Inflammatory macrophage (primary cell): ENCODE results near the gene EP400.
"Not testable (repeated sequence)": the region's sequence is repeated elsewhere in the genome, so short reads cannot be mapped to it uniquely, and the experiment has no call there.

ENCODE experiments used
- DNase-seq, 2 donors: peaks; one replicate each; pipeline ENCODE4 v3.0.0-alpha.2; 2020 to 2022

EP400 gene

GRCh38 chr12:132095520-132096409 lies 146.0 kb downstream of the EP400 start:
- DNase-seq: no peak

DNA sequence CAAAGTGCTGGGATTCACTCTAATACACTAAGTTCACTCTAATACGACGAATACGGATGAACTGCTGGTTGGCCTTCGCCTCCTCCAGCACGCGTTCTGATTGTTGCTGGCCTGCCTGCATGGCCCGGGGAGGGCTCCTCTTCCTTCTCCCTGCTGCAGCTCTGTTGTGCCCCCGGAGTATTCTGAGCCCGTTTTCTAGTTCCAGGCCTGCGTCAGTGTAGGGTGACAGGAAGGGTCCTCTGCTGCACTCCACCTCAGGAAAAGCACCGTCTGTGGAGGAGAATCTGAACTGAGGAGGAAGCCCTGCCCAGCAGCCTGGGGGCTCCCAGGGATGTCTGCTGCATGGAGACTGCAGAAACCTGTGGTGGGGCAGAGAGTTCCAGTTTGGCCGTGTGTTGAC lies 150.0 kb downstream of the EP400 start:
- no peak for DNase-seq

- DNase-seq: no peak
Observed at GRCh38 chr12:132100306-132101065, 150.7 kb downstream of the EP400 start.

DNA sequence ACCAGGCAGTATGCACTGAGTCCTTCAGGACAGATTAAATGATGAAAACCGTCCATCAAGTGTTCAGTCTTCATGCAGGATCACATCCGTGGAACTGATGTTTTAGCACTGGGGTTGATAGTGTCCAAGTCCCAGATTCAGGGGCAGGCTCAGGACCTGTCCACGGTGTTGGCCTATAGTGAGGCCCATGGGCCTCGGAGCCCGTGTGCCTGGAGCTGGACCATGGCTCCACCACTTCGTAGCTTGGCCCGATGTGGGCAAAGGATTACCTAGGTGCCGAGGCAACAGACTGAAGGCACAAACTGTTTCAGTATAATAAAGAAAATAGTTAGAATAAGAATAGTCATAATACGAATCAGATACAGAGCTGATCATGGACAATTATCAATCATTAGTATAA lies 152.6 kb downstream of the EP400 start:
- DNase-seq: no peak

DNA sequence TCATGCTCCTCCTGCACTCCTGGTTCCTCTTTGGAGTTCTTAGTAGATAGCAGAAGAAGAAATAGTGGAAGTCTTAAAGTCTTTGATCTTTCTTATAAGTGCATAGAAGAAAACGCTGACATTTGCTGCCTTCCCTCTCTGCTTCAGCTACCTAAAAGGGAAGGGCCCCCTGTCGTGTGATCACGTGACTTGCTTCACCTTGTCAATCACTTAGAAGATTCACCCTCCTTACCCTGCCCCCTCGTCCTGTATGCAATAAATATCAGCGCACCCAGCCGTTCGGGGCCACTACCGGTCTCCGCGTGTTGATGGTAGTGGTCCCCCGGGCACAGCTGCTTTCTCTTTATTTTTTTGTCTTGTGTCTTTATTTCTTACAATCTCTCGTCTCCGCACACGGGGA lies 153.3 kb downstream of the EP400 start:
- DNase-seq: not testable (repeated sequence)

DNA sequence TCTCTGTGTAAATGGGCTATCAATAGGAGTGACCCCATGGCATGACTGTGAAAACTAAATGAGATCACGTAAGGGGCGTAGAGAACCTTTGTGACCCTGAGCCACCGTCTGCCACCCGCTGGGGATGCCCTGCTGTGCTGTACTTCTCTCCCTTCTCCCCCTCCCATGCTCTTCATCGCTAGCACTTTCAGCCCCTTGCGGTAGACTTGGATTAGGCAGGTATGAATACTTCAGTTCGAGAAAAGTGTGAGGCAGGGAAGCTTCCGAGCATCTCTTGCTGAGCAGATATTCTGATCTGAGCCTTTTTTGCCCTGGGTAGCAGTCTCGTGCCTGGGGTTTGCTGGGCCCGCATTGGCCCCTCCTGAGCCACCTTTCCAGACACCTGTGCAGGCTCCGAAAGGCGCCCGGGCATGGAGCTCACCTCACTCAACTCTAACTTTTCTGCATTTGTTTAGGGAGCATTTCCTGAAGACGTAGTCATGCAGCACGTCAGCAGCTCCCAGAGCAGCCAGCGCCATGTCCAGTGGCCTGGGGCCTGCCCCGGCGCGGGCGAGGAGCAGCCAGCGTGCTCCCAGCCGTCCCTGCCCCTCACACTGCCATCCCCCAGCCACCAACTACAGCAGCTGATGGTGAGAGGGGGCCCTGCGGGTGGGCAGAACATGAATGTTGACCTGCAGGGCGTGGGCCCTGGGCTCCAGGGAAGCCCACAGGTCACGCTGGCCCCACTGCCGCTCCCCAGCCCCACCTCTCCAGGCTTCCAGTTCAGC lies 154.0 kb downstream of the EP400 start:
- DNase-seq: no peak

DNA sequence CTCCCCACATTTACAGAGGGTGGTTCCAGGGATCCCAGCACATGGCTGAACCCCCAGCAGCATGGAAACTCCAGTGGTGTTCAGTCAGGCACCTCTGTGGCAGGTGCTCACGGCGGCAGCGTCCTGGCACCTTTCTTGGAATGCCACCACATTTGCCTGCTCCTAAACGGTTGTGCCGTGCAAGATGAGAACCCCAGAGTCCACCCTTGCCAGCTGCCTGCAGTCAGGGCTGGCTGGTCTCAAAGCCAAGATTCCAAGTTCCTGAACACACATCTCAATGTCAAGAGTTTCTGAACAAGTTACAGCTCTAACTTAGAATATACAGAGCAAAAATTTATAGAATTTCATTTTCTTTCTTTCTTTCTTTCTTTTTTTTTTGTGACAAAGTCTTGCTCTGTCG lies 155.7 kb downstream of the EP400 start:
- no peak for DNase-seq

- no peak for DNase-seq
Observed at GRCh38 chr12:132106921-132107320, 157.2 kb downstream of the EP400 start.

GRCh38 chr12:132108211-132108832 lies 158.6 kb downstream of the EP400 start:
- DNase-seq: no peak

DNA sequence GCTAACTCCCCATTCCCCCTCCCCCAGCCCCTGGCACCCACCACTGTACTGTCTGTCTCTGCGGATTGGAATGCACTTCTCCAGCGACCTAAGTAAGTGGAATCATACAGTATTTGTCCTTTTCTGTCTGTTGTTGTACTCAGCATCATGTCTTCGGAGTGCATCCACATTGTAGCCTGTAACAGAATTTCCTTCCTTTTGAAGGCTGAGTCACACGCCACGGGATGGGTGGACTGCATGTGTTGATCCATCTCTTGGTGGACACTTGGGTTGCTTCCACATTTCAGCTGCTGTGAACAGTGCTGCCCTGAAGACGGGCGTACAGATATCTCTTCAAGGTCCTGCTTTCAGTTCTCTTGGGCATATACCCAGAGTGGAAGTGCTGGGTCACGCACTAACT lies 160.0 kb downstream of the EP400 start:
- peak; percentile 20 to 44 for DNase-seq

DNA sequence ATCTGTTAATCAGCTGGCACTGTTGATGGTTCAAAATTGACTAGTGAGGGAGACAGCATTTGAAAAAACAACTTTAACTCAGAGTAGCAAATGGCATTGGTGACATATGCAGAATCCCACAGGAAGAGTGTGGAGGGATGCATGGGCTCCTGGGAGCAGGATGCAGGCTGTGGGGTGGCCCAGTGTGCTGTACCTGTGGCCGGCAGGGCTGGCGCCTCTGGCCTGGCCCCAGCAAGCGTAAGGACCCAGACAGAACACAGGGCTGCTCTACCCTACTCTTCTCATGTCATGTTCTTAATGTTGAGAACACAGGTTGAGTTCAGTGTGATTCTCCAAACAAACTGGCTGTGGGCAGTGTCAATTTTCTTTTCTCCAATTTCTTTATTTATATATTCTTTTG lies 160.9 kb downstream of the EP400 start:
- DNase-seq: no peak

DNA sequence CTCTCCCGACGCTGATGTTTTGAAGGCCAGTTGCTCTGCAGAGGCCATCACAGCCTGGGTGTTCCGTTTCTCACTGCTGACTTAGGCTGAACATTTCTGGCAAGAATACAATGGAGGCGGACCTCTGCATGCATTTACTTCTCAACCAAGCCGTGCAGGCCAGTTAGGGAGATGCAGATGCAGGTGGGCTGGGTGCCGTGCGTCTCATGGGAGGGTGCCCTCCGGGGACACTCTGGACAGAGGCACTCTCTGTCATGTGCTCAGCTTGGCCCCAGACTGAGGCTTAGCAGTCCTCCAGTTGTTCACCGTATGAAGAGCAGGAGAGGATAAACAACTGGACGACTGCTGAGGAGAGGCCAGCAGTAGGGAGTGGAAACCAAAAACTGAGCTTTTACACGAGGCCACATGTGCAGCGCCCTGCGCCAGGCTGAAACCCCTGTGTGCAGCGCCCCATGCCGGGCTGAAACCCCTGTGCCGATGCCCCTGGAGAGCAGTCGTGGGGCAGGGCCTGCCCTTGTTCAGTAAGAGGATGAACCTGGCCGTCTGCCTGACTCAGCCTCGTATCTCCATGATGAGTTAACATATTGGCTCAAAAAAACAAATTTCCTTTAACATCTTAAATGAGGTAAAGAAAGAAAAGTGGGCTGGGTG lies 162.0 kb downstream of the EP400 start:
- DNase-seq: no peak

GRCh38 chr12:132114667-132115066 lies 164.9 kb downstream of the EP400 start:
- no peak for DNase-seq

GRCh38 chr12:132115500-132115899 lies 165.8 kb downstream of the EP400 start:
- no peak for DNase-seq

DNA sequence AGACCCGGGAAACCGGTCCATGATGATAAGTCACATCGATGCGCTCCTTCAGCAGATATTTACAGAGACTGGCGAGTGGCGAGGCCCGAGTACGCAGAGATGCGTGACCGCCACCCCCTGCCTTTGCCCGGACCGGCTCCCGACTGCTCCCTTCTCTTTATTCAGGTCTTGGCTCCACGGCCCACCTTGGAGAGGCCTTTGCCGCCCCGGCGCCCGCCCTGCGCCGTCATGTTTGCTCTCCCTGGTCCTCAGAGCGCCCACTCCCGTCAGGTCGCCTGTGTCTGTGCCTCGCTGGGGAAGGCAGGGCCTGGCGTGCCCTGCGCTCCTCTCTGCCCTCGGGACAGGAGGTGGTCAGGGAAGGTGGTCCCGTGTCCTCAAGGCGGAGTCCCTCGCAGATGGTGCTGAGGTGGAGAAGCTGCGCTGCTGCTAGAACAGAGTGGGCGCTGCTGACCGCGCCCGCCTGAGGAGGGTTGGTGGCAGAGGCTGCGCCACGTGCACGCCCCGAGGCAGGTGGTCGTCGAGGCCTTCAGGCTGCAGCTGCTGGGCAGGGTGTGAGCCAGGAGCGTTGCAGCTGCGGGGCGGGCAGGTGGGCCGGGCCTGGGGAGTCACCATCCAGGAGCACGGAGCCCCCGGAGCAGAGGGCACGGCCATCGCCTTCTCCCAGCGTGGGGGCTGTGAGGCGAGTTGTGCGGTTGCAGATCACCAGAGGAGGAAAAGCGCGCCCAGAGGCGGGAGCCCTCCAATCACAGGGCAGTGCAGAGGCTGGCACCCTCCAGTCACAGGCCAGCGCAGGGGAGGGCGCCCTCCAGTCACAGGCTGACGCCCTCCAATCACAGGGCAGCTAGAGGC lies 167.2 kb downstream of the EP400 start:
- DNase-seq: no peak

DNA sequence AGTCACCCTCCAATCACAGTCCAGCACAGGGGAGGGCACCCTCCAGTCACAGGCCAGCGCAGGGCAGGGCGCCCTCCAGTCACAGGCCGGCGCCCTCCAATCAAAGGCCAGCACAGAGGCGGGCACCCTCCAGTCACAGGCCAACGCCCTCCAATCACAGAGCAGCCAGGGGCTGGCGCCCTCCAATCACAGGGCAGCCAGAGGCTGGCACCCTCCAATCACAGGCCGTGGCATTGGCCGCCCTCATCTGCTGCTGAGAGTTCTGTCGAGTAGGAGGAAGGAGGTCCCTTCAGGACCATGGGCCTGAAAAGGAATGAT lies 167.8 kb downstream of the EP400 start:
- no peak for DNase-seq

GRCh38 chr12:132118876-132119275 lies 169.1 kb downstream of the EP400 start:
- no peak for DNase-seq

DNA sequence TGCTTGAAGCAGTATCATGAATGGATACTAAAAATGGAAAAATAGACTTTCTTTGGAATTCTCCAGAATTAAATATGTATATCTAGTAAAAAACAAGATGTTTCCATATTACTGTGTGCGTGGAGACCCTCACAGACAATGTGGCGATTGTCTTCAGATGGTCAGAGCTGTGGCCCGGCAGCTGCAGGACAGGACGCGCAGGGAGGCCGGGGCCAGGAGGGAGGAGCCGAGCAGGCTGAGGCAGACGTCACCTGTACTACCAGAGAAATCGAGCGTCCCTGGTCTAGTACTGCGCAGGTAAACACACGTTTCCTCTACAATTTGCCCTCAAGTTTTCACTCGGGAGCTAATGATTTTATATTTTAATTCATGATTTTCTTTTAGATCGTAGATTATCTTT lies 171.5 kb downstream of the EP400 start:
- DNase-seq: no peak

GRCh38 chr12:132123970-132124765 lies 174.4 kb downstream of the EP400 start:
- DNase-seq: peak in 1 of 2 donors; percentile 41

GRCh38 chr12:132124766-132125425 lies 175.2 kb downstream of the EP400 start:
- DNase-seq: peak in 1 of 2 donors; percentile 23
